Hepatocyte (in vitro differentiated cells): ENCODE data around the gene NMU. TPM values are rescaled to one million over a fixed set of nuclear protein-coding genes. Genes with fewer than 3 reads are reported as not detected.

ENCODE experiments used
- DNase-seq: peaks from one replicate; pipeline ENCODE4 v3.0.0-alpha.2; 2016; ENCODE audit warnings: low spot score
- H2AFZ ChIP-seq: fragments of 200-600 bp; sonication (generic); 2 replicates; pipeline ENCODE4 v1.6.0; 2016; ENCODE audit warnings: antibody characterized with exemption, mild to moderate bottlenecking
- H3K27ac ChIP-seq: fragments of 200-600 bp; sonication (generic); 2 replicates; pipeline ENCODE4 v1.5.1; 2016; ENCODE audit warnings: mild to moderate bottlenecking
- H3K27me3 ChIP-seq: fragments of 200-600 bp; sonication (generic); 2 replicates; pipeline ENCODE4 v1.6.1; 2016
- H3K36me3 ChIP-seq: fragments of 200-600 bp; sonication (generic); replicated peaks from 2 replicates; pipeline ENCODE4 v1.5.1; 2016; ENCODE audit warnings: low read depth; ENCODE audit not compliant: insufficient read depth
- H3K4me1 ChIP-seq: fragments of 200-600 bp; sonication (generic); 2 replicates; pipeline ENCODE4 v1.5.1; 2016; ENCODE audit warnings: mild to moderate bottlenecking, moderate library complexity; ENCODE audit not compliant: insufficient read depth
- H3K4me2 ChIP-seq: fragments of 200-600 bp; sonication (generic); 2 replicates; pipeline ENCODE4 v1.6.0; 2016
- H3K4me3 ChIP-seq: fragments of 200-600 bp; sonication (generic); 2 replicates; pipeline ENCODE4 v1.5.1; 2016; ENCODE audit warnings: mild to moderate bottlenecking
- H3K79me2 ChIP-seq: fragments of 200-600 bp; sonication (generic); 2 replicates; pipeline ENCODE4 v1.6.0; 2017; ENCODE audit warnings: mild to moderate bottlenecking
- H3K9me2 ChIP-seq: fragments of 200-600 bp; sonication (generic); replicated peaks from 2 replicates; pipeline ENCODE4 v1.6.0; 2017; ENCODE audit warnings: mild to moderate bottlenecking; ENCODE audit not compliant: insufficient read depth
- H3K9me3 ChIP-seq: fragments of 200-600 bp; sonication (generic); 2 replicates; pipeline ENCODE4 v1.5.1; 2016; ENCODE audit warnings: low read depth, mild to moderate bottlenecking
- H4K20me1 ChIP-seq: fragments of 200-600 bp; sonication (generic); 2 replicates; pipeline ENCODE4 v1.6.0; 2016; ENCODE audit warnings: mild to moderate bottlenecking; ENCODE audit not compliant: insufficient read depth, poor library complexity, severe bottlenecking
- CTCF ChIP-seq: fragments of 200-600 bp; sonication (generic); IDR thresholded peaks from 2 replicates; pipeline ENCODE4 v1.5.1; 2016; ENCODE audit warnings: antibody characterized with exemption, mild to moderate bottlenecking; ENCODE audit not compliant: poor library complexity
- EZH2 ChIP-seq: fragments of 200-600 bp; sonication (generic); IDR thresholded peaks from 2 replicates; pipeline ENCODE4 v1.6.1; 2016; ENCODE audit warnings: antibody characterized with exemption, mild to moderate bottlenecking, borderline replicate concordance
- EZH2phosphoT487 ChIP-seq: fragments of 200-600 bp; sonication (generic); IDR thresholded peaks from one replicate; pipeline ENCODE4 v1.6.1; 2018; ENCODE audit warnings: antibody characterized with exemption, mild to moderate bottlenecking, low read depth, moderate library complexity; ENCODE audit not compliant: unreplicated experiment, severe bottlenecking
- WGBS: methylation state at CpG from one replicate; pipeline ENCODE4 v1.1.6; 2016; ENCODE audit warnings: low lambda C conversion rate; ENCODE audit errors: missing lambda C conversion rate; 5-methylcytosine and 5-hydroxymethylcytosine counted together
- polyA plus RNA-seq: library from polyadenylated mRNA; unstranded; fragments of >200 nt; fragmentation: Nextera tagmentation; extraction: Ambion mirVana; gene quantifications from 2 replicates; pipeline ENCODE4 v1.2.1, GENCODE V29; 2016
- total RNA-seq: library from RNA; depleted of rRNA; stranded (reverse); fragments of >200 nt; gene quantifications from 2 replicates; pipeline ENCODE4 v1.2.3, GENCODE V29; 2014

The NMU gene
- total and polyA plus RNA-seq, 2 experiments from 2014 or later, result 2.0 to 7.6 TPM

- no peaks in the 10 kb centered on the region for H3K79me2 ChIP-seq
- no peaks in the 10 kb centered on the region for H3K36me3 ChIP-seq
These were observed 21.1 kb downstream of the NMU start for GRCh38 chr4:55615008-55615407.

GRCh38 chr4:55613621-55614020 is 22.5 kb downstream of the NMU start:
- H3K27me3 ChIP-seq, result no peaks in the 10 kb centered on the region
- no peak overlapping the region for H3K4me2 ChIP-seq
- H3K36me3 ChIP-seq, result no peaks in the 10 kb centered on the region
- 83% methylated on average over 3 of the region's 3 CpGs for WGBS
- no peak for DNase-seq
- no peaks in the 10 kb centered on the region for H3K9me2 ChIP-seq
- H3K4me1 ChIP-seq, result no peaks in the 10 kb centered on the region
- H3K79me2 ChIP-seq, result no peaks in the 10 kb centered on the region
- no peak for TF ChIP-seq EZH2phosphoT487
- TF ChIP-seq EZH2, result no peak
- TF ChIP-seq CTCF, result no peak
- H4K20me1 ChIP-seq, result no peaks in the 10 kb centered on the region
- no peak overlapping the region for H3K27ac ChIP-seq
- no peak overlapping the region for H3K4me3 ChIP-seq
- H2AFZ ChIP-seq, result no peak overlapping the region
- H3K9me3 ChIP-seq, result no peaks in the 10 kb centered on the region

More at GRCh38 chr4:55615008-55615407, 21.1 kb downstream of the NMU start:
- H3K4me1 ChIP-seq, result no peaks in the 10 kb centered on the region
- H3K4me2 ChIP-seq, result no peak overlapping the region
- no peaks in the 10 kb centered on the region for H4K20me1 ChIP-seq
- H3K9me2 ChIP-seq, result no peaks in the 10 kb centered on the region
- H3K27me3 ChIP-seq, result no peaks in the 10 kb centered on the region
- H3K9me3 ChIP-seq, result no peaks in the 10 kb centered on the region
- DNase-seq, result no peak
- H3K4me3 ChIP-seq, result no peak overlapping the region
- TF ChIP-seq CTCF (no peak), EZH2phosphoT487 (no peak), EZH2 (no peak)
- WGBS, result 92% methylated on average over 3 of the region's 3 CpGs
- H2AFZ ChIP-seq, result no peak overlapping the region
- no peak overlapping the region for H3K27ac ChIP-seq

DNA sequence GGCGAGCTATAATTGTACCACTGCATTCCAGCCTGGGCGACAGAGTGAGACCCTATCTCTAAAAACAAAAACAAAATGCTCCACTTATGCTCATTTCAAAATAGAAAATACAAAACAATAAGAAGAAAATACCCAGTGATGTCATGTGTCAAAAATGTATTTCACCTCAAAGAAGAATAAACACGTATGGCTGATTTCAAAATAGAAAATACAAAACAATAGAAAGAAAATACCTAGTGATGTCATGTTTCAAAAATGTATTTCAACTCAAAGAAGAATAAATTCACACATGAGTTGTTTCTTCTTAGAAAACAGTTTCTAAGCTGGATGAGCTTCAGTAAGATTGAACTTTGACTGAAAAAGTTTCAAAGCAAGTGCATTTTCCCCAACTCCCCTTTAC is 23.8 kb downstream of the NMU start:
- WGBS, result 90% methylated on average over 3 of the region's 3 CpGs
- no peak for DNase-seq
- Histone ChIP-seq H3K36me3 (no peaks in the 10 kb centered on the region), H3K27ac (no peak overlapping the region), H3K79me2 (no peaks in the 10 kb centered on the region), H4K20me1 (no peaks in the 10 kb centered on the region), H3K4me2 (no peak overlapping the region), H3K9me3 (no peaks in the 10 kb centered on the region), H3K4me1 (no peaks in the 10 kb centered on the region), H3K4me3 (no peak overlapping the region), H2AFZ (no peak overlapping the region), H3K9me2 (no peaks in the 10 kb centered on the region), H3K27me3 (no peaks in the 10 kb centered on the region)
- no peak for TF ChIP-seq EZH2phosphoT487
- no peak for TF ChIP-seq CTCF
- no peak for TF ChIP-seq EZH2
